CD4-positive, CD25-positive, alpha-beta regulatory T cell (primary cell): Measurements from ENCODE around the gene DHRS9. TPM values are rescaled to one million over a fixed set of nuclear protein-coding genes. Genes with fewer than 3 reads are reported as not detected.

Source experiments
- ATAC-seq, 2 donors: fragments of 150-1000 bp; cut with Tn5 transposase; one replicate each; pipeline ENCODE4 v1.10.0; 2021; ENCODE audit warnings: low read depth in 2 of 2, moderate number of reproducible peaks in 2 of 2, moderate library complexity in 1 of 2
- DNase-seq, 3 donors: peaks; one replicate each; pipeline versions ENCODE4 v3.0.0 to v3.0.0-alpha.2; 2012 to 2022; ENCODE audit warnings: mixed read lengths in 1 of 3
- H3K27ac ChIP-seq: one replicate; pipeline ENCODE4 v1.7.0; 2013; ENCODE audit warnings: mild to moderate bottlenecking, low read length; ENCODE audit not compliant: insufficient read depth, poor library complexity, severe bottlenecking
- H3K27me3 ChIP-seq: one replicate; pipeline ENCODE4 v1.7.0; 2013; ENCODE audit warnings: low read length; ENCODE audit not compliant: control insufficient read depth, insufficient read depth
- H3K36me3 ChIP-seq: one replicate; pipeline ENCODE4 v1.7.0; 2013; ENCODE audit warnings: mild to moderate bottlenecking, low read length, moderate library complexity; ENCODE audit not compliant: control insufficient read depth, insufficient read depth
- H3K4me1 ChIP-seq: 2 replicates; pipeline ENCODE4 v1.7.0; 2013; ENCODE audit warnings: mild to moderate bottlenecking, low read length; ENCODE audit not compliant: insufficient read depth, control insufficient read depth, poor library complexity, severe bottlenecking
- H3K4me3 ChIP-seq: one replicate; pipeline ENCODE4 v1.7.0; 2013; ENCODE audit warnings: low read depth, mild to moderate bottlenecking, low read length, moderate library complexity
- H3K9me3 ChIP-seq, 2 experiments: 1 replicate in 1 of 2; 2 replicates in 1 of 2; pipeline ENCODE4 v1.7.0; 2013; ENCODE audit warnings: low read length in 2 of 2, mild to moderate bottlenecking in 1 of 2, moderate library complexity in 1 of 2; ENCODE audit not compliant: control insufficient read depth in 2 of 2
- H3K27ac Mint-ChIP-seq, 3 donors: one replicate each; pipeline ENCODE4 v1.8.0; 2020 to 2022; ENCODE audit warnings: mild to moderate bottlenecking in 3 of 3, mixed read lengths in 3 of 3, moderate library complexity in 2 of 3
- H3K27me3 Mint-ChIP-seq: one replicate; pipeline ENCODE4 v1.8.0; 2022; ENCODE audit warnings: mild to moderate bottlenecking, mixed read lengths
- H3K36me3 Mint-ChIP-seq: one replicate; pipeline ENCODE4 v1.8.0; 2020; ENCODE audit warnings: mixed read lengths
- H3K4me1 Mint-ChIP-seq, 4 donors: one replicate each; pipeline ENCODE4 v1.8.0; 2020 to 2022; ENCODE audit warnings: mixed read lengths in 4 of 4, mild to moderate bottlenecking in 1 of 4
- H3K4me3 Mint-ChIP-seq, 4 donors: one replicate each; pipeline ENCODE4 v1.8.0; 2020 to 2022; ENCODE audit warnings: mild to moderate bottlenecking in 4 of 4, mixed read lengths in 4 of 4, moderate library complexity in 3 of 4
- H3K9me3 Mint-ChIP-seq, 7 donors: one replicate each; pipeline ENCODE4 v1.8.0; 2020 to 2022; ENCODE audit warnings: mixed read lengths in 7 of 7, mild to moderate bottlenecking in 3 of 7, moderate library complexity in 2 of 7
- polyA plus RNA-seq, 4 donors: library from polyadenylated mRNA; unstranded; fragments of 300-500 nt; fragmentation: Illumina TruSeq; gene quantifications; one replicate each; pipeline ENCODE4 v1.2.3, GENCODE V29; 2021
- total RNA-seq: library from RNA; stranded (reverse); gene quantifications from one replicate; pipeline ENCODE4 v1.2.3, GENCODE V29; 2022

The DHRS9 gene
- total and polyA plus RNA-seq, 5 donors from 2014 or later: not detected

- H3K36me3 Mint-ChIP-seq: no peaks in the 10 kb centered on the region
- H3K27ac Mint-ChIP-seq: no peak overlapping the region
- no peaks in the 10 kb centered on the region for H3K27me3 ChIP-seq
- no peak overlapping the region for H3K4me3 ChIP-seq
- H3K36me3 ChIP-seq: no peaks in the 10 kb centered on the region
- H3K9me3 ChIP-seq: no peaks in the 10 kb centered on the region
- H3K27ac ChIP-seq: no peak overlapping the region
- H3K4me1 ChIP-seq: no peaks in the 10 kb centered on the region
- DNase-seq (no peak), ATAC-seq (no peak)
- no peaks in the 10 kb centered on the region for H3K27me3 Mint-ChIP-seq
- H3K9me3 Mint-ChIP-seq: peaks cover 0 to 8% (median 4%) of the 10 kb centered on the region in 7 donors
- H3K4me3 Mint-ChIP-seq: no peak overlapping the region
- no peaks in the 10 kb centered on the region for H3K4me1 Mint-ChIP-seq
Observed at GRCh38 chr2:169035887-169036286, 33.5 kb upstream of the DHRS9 start.

GRCh38 chr2:169036736-169037440 is 32.5 kb upstream of the DHRS9 start:
- Mint-ChIP-seq H3K4me3 (no peak overlapping the region), H3K4me1 (no peaks in the 10 kb centered on the region), H3K27me3 (peaks cover 2% of the 10 kb centered on the region), H3K27ac (no peak overlapping the region), H3K9me3 (peaks cover 0 to 9% (median 5%) of the 10 kb centered on the region in 7 donors), H3K36me3 (no peaks in the 10 kb centered on the region)
- Histone ChIP-seq H3K9me3 (no peaks in the 10 kb centered on the region), H3K27me3 (no peaks in the 10 kb centered on the region), H3K4me1 (no peaks in the 10 kb centered on the region), H3K4me3 (no peak overlapping the region), H3K27ac (no peak overlapping the region), H3K36me3 (no peaks in the 10 kb centered on the region)
- ATAC-seq (no peak), DNase-seq (no peak)

GRCh38 chr2:169038338-169038757 is 31.0 kb upstream of the DHRS9 start:
- Histone ChIP-seq H3K4me3 (no peak overlapping the region), H3K4me1 (no peaks in the 10 kb centered on the region), H3K27ac (no peak overlapping the region), H3K36me3 (no peaks in the 10 kb centered on the region), H3K27me3 (no peaks in the 10 kb centered on the region), H3K9me3 (peaks cover 0 to 5% of the 10 kb centered on the region in 2 experiments)
- no peak overlapping the region for H3K4me3 Mint-ChIP-seq
- H3K9me3 Mint-ChIP-seq: peaks cover 0 to 15% (median 9%) of the 10 kb centered on the region in 7 donors
- no peaks in the 10 kb centered on the region for H3K36me3 Mint-ChIP-seq
- no peak for DNase-seq
- no peak overlapping the region for H3K27ac Mint-ChIP-seq
- no peaks in the 10 kb centered on the region for H3K4me1 Mint-ChIP-seq
- H3K27me3 Mint-ChIP-seq: peaks cover 9% of the 10 kb centered on the region
- no peak for ATAC-seq

- Histone ChIP-seq H3K27me3 (no peaks in the 10 kb centered on the region), H3K9me3 (peaks cover 0 to 5% of the 10 kb centered on the region in 2 experiments), H3K27ac (no peak overlapping the region), H3K4me1 (no peaks in the 10 kb centered on the region), H3K4me3 (no peak overlapping the region), H3K36me3 (no peaks in the 10 kb centered on the region)
- Mint-ChIP-seq H3K27ac (no peak overlapping the region), H3K27me3 (peaks cover 9% of the 10 kb centered on the region), H3K9me3 (peaks cover 1 to 18% (median 11%) of the 10 kb centered on the region in 7 donors), H3K4me3 (no peak overlapping the region), H3K4me1 (no peaks in the 10 kb centered on the region), H3K36me3 (no peaks in the 10 kb centered on the region)
- DNase-seq (no peak), ATAC-seq (no peak)
Observed at GRCh38 chr2:169039702-169040101, 29.7 kb upstream of the DHRS9 start.

GRCh38 chr2:169041594-169041993 is 27.8 kb upstream of the DHRS9 start:
- H3K27me3 ChIP-seq: no peaks in the 10 kb centered on the region
- Mint-ChIP-seq H3K27ac (no peak overlapping the region), H3K36me3 (no peaks in the 10 kb centered on the region), H3K9me3 (peaks cover 1 to 18% (median 10%) of the 10 kb centered on the region in 7 donors), H3K4me3 (no peak overlapping the region), H3K4me1 (no peaks in the 10 kb centered on the region), H3K27me3 (peaks cover 9% of the 10 kb centered on the region)
- H3K27ac ChIP-seq: no peak overlapping the region
- H3K9me3 ChIP-seq: peaks cover 0 to 5% of the 10 kb centered on the region in 2 experiments
- H3K4me1 ChIP-seq: no peaks in the 10 kb centered on the region
- DNase-seq: no peak
- H3K36me3 ChIP-seq: no peaks in the 10 kb centered on the region
- H3K4me3 ChIP-seq: no peak overlapping the region
- no peak for ATAC-seq

GRCh38 chr2:169042856-169043255 is 26.5 kb upstream of the DHRS9 start:
- Mint-ChIP-seq H3K27ac (no peak overlapping the region), H3K27me3 (peaks cover 9% of the 10 kb centered on the region), H3K9me3 (peaks cover 1 to 18% (median 9%) of the 10 kb centered on the region in 7 donors), H3K36me3 (no peaks in the 10 kb centered on the region), H3K4me1 (no peaks in the 10 kb centered on the region), H3K4me3 (no peak overlapping the region)
- Histone ChIP-seq H3K27me3 (no peaks in the 10 kb centered on the region), H3K4me1 (no peaks in the 10 kb centered on the region), H3K36me3 (no peaks in the 10 kb centered on the region), H3K4me3 (no peak overlapping the region), H3K9me3 (peaks cover 0 to 5% of the 10 kb centered on the region in 2 experiments), H3K27ac (no peak overlapping the region)
- ATAC-seq (no peak), DNase-seq (no peak)

GRCh38 chr2:169046440-169047151 is 22.8 kb upstream of the DHRS9 start:
- Mint-ChIP-seq H3K4me3 (no peak overlapping the region), H3K27ac (no peak overlapping the region), H3K27me3 (peaks cover 15% of the 10 kb centered on the region), H3K9me3 (peaks cover 1 to 18% (median 8%) of the 10 kb centered on the region in 7 donors), H3K36me3 (no peaks in the 10 kb centered on the region), H3K4me1 (no peaks in the 10 kb centered on the region)
- DNase-seq (no peak), ATAC-seq (no peak)
- no peaks in the 10 kb centered on the region for H3K27me3 ChIP-seq
- H3K4me3 ChIP-seq: no peak overlapping the region
- H3K27ac ChIP-seq: no peak overlapping the region
- H3K36me3 ChIP-seq: no peaks in the 10 kb centered on the region
- peaks cover 0 to 5% of the 10 kb centered on the region in 2 experiments for H3K9me3 ChIP-seq
- H3K4me1 ChIP-seq: no peaks in the 10 kb centered on the region
